DOHH2 (cell line): ENCODE data around the gene SULT2B1.
A peak's percentile ranks its signal among the peaks of the same experiment; 100 is the strongest.

ENCODE experiments used
- CTCF ChIP-seq: fragments of 200-600 bp; sonication (generic); IDR thresholded peaks from one replicate; pipeline ENCODE4 v1.5.1; 2014; ENCODE audit warnings: antibody characterized with exemption, mild to moderate bottlenecking, low read depth, low read length; ENCODE audit not compliant: poor library complexity, severe bottlenecking
- EZH2phosphoT487 ChIP-seq: fragments of 200-600 bp; sonication (generic); IDR thresholded peaks from 2 replicates; pipeline ENCODE4 v1.6.1; 2017; ENCODE audit warnings: borderline replicate concordance, mild to moderate bottlenecking, antibody characterized with exemption, low read length, moderate library complexity, mixed read lengths

GRCh38 chr19:48637948-48638830 is 86.2 kb downstream of the SULT2B1 start:
- no peak for TF ChIP-seq EZH2phosphoT487
- TF ChIP-seq CTCF, result peak; percentile 34
